ENCODE data around the gene ANKRD2.

The ANKRD2 gene

GRCh38 chr10:97627731-97628130, 55.2 kb downstream of the ANKRD2 start:
- Histone ChIP-seq H3K27me3 (ENCODE audit: insufficient read depth, low read length, poor library complexity) (no peaks in the 10 kb centered on the region), H3K18ac (ENCODE audit: low read length) (no peak overlapping the region), H3K4me1 (ENCODE audit: control insufficient read depth, low read depth, low read length) (no peaks in the 10 kb centered on the region), H3K4me2 (ENCODE audit: low read length) (no peak overlapping the region), H2BK15ac (replicated peaks; ENCODE audit: low read depth) (no peak overlapping the region), H2BK120ac (ENCODE audit: low read depth, low read length) (no peak overlapping the region), H3K23ac (ENCODE audit: low read length) (no peak overlapping the region), H3K4me3 (ENCODE audit: low read length) (no peak overlapping the region), H3K4ac (ENCODE audit: low read depth, low read length) (no peak overlapping the region), H3K79me2 (ENCODE audit: control insufficient read depth, insufficient read depth, low read length) (no peaks in the 10 kb centered on the region), H2BK5ac (ENCODE audit: low read length) (no peak overlapping the region), H3K27ac (ENCODE audit: low read depth, low read length) (no peak overlapping the region), H4K8ac (ENCODE audit: low read depth, low read length) (no peak overlapping the region), H3K79me1 (ENCODE audit: low read length) (no peaks in the 10 kb centered on the region), H2AK5ac (ENCODE audit: low read length) (no peak overlapping the region), H3K36me3 (ENCODE audit: control insufficient read depth, insufficient read depth, low read length) (no peaks in the 10 kb centered on the region), H4K5ac (ENCODE audit: low read length) (no peak overlapping the region), H3K56ac (ENCODE audit: low read length) (no peak overlapping the region), H3K9ac (ENCODE audit: low read length) (no peak overlapping the region)
- no CpG with 5 or more reads among the region's 4 CpGs for WGBS (ENCODE audit: extremely low coverage, insufficient coverage, low lambda C conversion rate)
- DNase-seq, result no peak

GRCh38 chr10:97628228-97628627, 55.6 kb downstream of the ANKRD2 start:
- H3K4me1 ChIP-seq (ENCODE audit: control insufficient read depth, low read depth, low read length), result no peaks in the 10 kb centered on the region
- H2AK5ac ChIP-seq (ENCODE audit: low read length), result no peak overlapping the region
- no peak overlapping the region for H3K18ac ChIP-seq (ENCODE audit: low read length)
- H3K27me3 ChIP-seq (ENCODE audit: insufficient read depth, low read length, poor library complexity), result no peaks in the 10 kb centered on the region
- DNase-seq, result no peak
- H2BK15ac ChIP-seq (replicated peaks; ENCODE audit: low read depth), result no peak overlapping the region
- H3K23ac ChIP-seq (ENCODE audit: low read length), result no peak overlapping the region
- no peaks in the 10 kb centered on the region for H3K79me2 ChIP-seq (ENCODE audit: control insufficient read depth, insufficient read depth, low read length)
- no peak overlapping the region for H3K9ac ChIP-seq (ENCODE audit: low read length)
- H2BK5ac ChIP-seq (ENCODE audit: low read length), result no peak overlapping the region
- H4K5ac ChIP-seq (ENCODE audit: low read length), result no peak overlapping the region
- H3K4me3 ChIP-seq (ENCODE audit: low read length), result no peak overlapping the region
- no peaks in the 10 kb centered on the region for H3K36me3 ChIP-seq (ENCODE audit: control insufficient read depth, insufficient read depth, low read length)
- no CpG with 5 or more reads among the region's 3 CpGs for WGBS (ENCODE audit: extremely low coverage, insufficient coverage, low lambda C conversion rate)
- H4K8ac ChIP-seq (ENCODE audit: low read depth, low read length), result no peak overlapping the region
- H2BK120ac ChIP-seq (ENCODE audit: low read depth, low read length), result no peak overlapping the region
- H3K56ac ChIP-seq (ENCODE audit: low read length), result no peak overlapping the region
- H3K4ac ChIP-seq (ENCODE audit: low read depth, low read length), result no peak overlapping the region
- no peaks in the 10 kb centered on the region for H3K79me1 ChIP-seq (ENCODE audit: low read length)
- no peak overlapping the region for H3K27ac ChIP-seq (ENCODE audit: low read depth, low read length)
- no peak overlapping the region for H3K4me2 ChIP-seq (ENCODE audit: low read length)

- no peak overlapping the region for H2AK5ac ChIP-seq (ENCODE audit: low read length)
- H3K27me3 ChIP-seq (ENCODE audit: insufficient read depth, low read length, poor library complexity), result no peaks in the 10 kb centered on the region
- H3K79me1 ChIP-seq (ENCODE audit: low read length), result no peaks in the 10 kb centered on the region
Measured at GRCh38 chr10:97629289-97629688, 56.7 kb downstream of the ANKRD2 start.

GRCh38 chr10:97631098-97631497, 58.5 kb downstream of the ANKRD2 start:
- H2BK5ac ChIP-seq (ENCODE audit: low read length), result no peak overlapping the region
- no peak overlapping the region for H3K4ac ChIP-seq (ENCODE audit: low read depth, low read length)
- no peak overlapping the region for H4K8ac ChIP-seq (ENCODE audit: low read depth, low read length)
- H3K4me3 ChIP-seq (ENCODE audit: low read length), result no peak overlapping the region
- no peak overlapping the region for H2AK5ac ChIP-seq (ENCODE audit: low read length)
- no peak overlapping the region for H2BK120ac ChIP-seq (ENCODE audit: low read depth, low read length)
- no peaks in the 10 kb centered on the region for H3K36me3 ChIP-seq (ENCODE audit: control insufficient read depth, insufficient read depth, low read length)
- H3K56ac ChIP-seq (ENCODE audit: low read length), result no peak overlapping the region
- no peak overlapping the region for H3K9ac ChIP-seq (ENCODE audit: low read length)
- H2BK15ac ChIP-seq (replicated peaks; ENCODE audit: low read depth), result no peak overlapping the region
- no peak overlapping the region for H3K4me2 ChIP-seq (ENCODE audit: low read length)
- no peak for DNase-seq
- no peaks in the 10 kb centered on the region for H3K4me1 ChIP-seq (ENCODE audit: control insufficient read depth, low read depth, low read length)
- no peaks in the 10 kb centered on the region for H3K27me3 ChIP-seq (ENCODE audit: insufficient read depth, low read length, poor library complexity)
- no peak overlapping the region for H4K5ac ChIP-seq (ENCODE audit: low read length)
- no peaks in the 10 kb centered on the region for H3K79me1 ChIP-seq (ENCODE audit: low read length)
- no peak overlapping the region for H3K18ac ChIP-seq (ENCODE audit: low read length)
- H3K27ac ChIP-seq (ENCODE audit: low read depth, low read length), result no peak overlapping the region
- H3K23ac ChIP-seq (ENCODE audit: low read length), result no peak overlapping the region
- no peaks in the 10 kb centered on the region for H3K79me2 ChIP-seq (ENCODE audit: control insufficient read depth, insufficient read depth, low read length)

More at GRCh38 chr10:97629289-97629688, 56.7 kb downstream of the ANKRD2 start:
- H3K4me2 ChIP-seq (ENCODE audit: low read length), result no peak overlapping the region
- H3K18ac ChIP-seq (ENCODE audit: low read length), result no peak overlapping the region
- H3K23ac ChIP-seq (ENCODE audit: low read length), result no peak overlapping the region
- no peaks in the 10 kb centered on the region for H3K79me2 ChIP-seq (ENCODE audit: control insufficient read depth, insufficient read depth, low read length)
- DNase-seq, result no peak
- no peak overlapping the region for H4K8ac ChIP-seq (ENCODE audit: low read depth, low read length)
- no peak overlapping the region for H3K9ac ChIP-seq (ENCODE audit: low read length)
- H2BK120ac ChIP-seq (ENCODE audit: low read depth, low read length), result no peak overlapping the region
- no peaks in the 10 kb centered on the region for H3K36me3 ChIP-seq (ENCODE audit: control insufficient read depth, insufficient read depth, low read length)
- H2BK15ac ChIP-seq (replicated peaks; ENCODE audit: low read depth), result no peak overlapping the region
- H3K4me1 ChIP-seq (ENCODE audit: control insufficient read depth, low read depth, low read length), result no peaks in the 10 kb centered on the region
- H3K4me3 ChIP-seq (ENCODE audit: low read length), result no peak overlapping the region
- no peak overlapping the region for H4K5ac ChIP-seq (ENCODE audit: low read length)
- H3K27ac ChIP-seq (ENCODE audit: low read depth, low read length), result no peak overlapping the region
- WGBS (ENCODE audit: extremely low coverage, insufficient coverage, low lambda C conversion rate), result no CpG with 5 or more reads among the region's 5 CpGs
- no peak overlapping the region for H3K56ac ChIP-seq (ENCODE audit: low read length)
- no peak overlapping the region for H3K4ac ChIP-seq (ENCODE audit: low read depth, low read length)
- H2BK5ac ChIP-seq (ENCODE audit: low read length), result no peak overlapping the region

GRCh38 chr10:97632949-97633884, 60.6 kb downstream of the ANKRD2 start, which contains the start of gene MORN4:
Gene MORN4 (minus strand): TSS chr10:97633500. CDS start chr10:97619653, 13,847 bp downstream.
- Histone ChIP-seq H3K79me2 (ENCODE audit: control insufficient read depth, insufficient read depth, low read length) (no peaks in the 10 kb centered on the region), H4K5ac (ENCODE audit: low read length) (no peak within 1 kb of the TSS), H3K56ac (ENCODE audit: low read length) (peak within 1 kb of the TSS; percentile 95), H3K23ac (ENCODE audit: low read length) (no peak within 1 kb of the TSS), H2BK5ac (ENCODE audit: low read length) (no peak within 1 kb of the TSS), H2BK120ac (ENCODE audit: low read depth, low read length) (no peak within 1 kb of the TSS), H3K36me3 (ENCODE audit: control insufficient read depth, insufficient read depth, low read length) (no peaks in the 10 kb centered on the region), H3K18ac (ENCODE audit: low read length) (no peak within 1 kb of the TSS), H3K9ac (ENCODE audit: low read length) (peak within 1 kb of the TSS; percentile 76), H3K4me3 (ENCODE audit: low read length) (peak within 1 kb of the TSS; percentile 55), H2AK5ac (ENCODE audit: low read length) (no peak within 1 kb of the TSS), H3K79me1 (ENCODE audit: low read length) (no peaks in the 10 kb centered on the region), H3K4ac (ENCODE audit: low read depth, low read length) (no peak within 1 kb of the TSS), H4K8ac (ENCODE audit: low read depth, low read length) (peak within 1 kb of the TSS; percentile 99), H3K4me1 (ENCODE audit: control insufficient read depth, low read depth, low read length) (no peaks in the 10 kb centered on the region), H3K27me3 (ENCODE audit: insufficient read depth, low read length, poor library complexity) (no peaks in the 10 kb centered on the region), H3K27ac (ENCODE audit: low read depth, low read length) (peak within 1 kb of the TSS; percentile 51), H2BK15ac (replicated peaks; ENCODE audit: low read depth) (no peak within 1 kb of the TSS), H3K4me2 (ENCODE audit: low read length) (peak within 1 kb of the TSS; percentile 73)
- WGBS (ENCODE audit: extremely low coverage, insufficient coverage, low lambda C conversion rate), result no CpG with 5 or more reads among the region's 62 CpGs
- DNase-seq, result peak; percentile 97

Data from mesendoderm (in vitro differentiated cells).